ENCODE measurements around the gene PDIA6.
"Not testable (repeated sequence)": the region's sequence is repeated elsewhere in the genome, so short reads cannot be mapped to it uniquely, and the experiment has no call there.

Gene PDIA6

GRCh38 chr2:10811517-10811916 lies 1.1 kb downstream of the PDIA6 start:
- H3K27me3 ChIP-seq (ENCODE audit: insufficient read depth, low read depth), result no peaks in the 10 kb centered on the region
- H3K4me2 ChIP-seq, result peak overlapping the region; percentile 94
- no peak overlapping the region for H3K4me3 ChIP-seq (IDR thresholded peaks at IDR 0.05; ENCODE audit: insufficient read depth, low read depth, low read length)
- H3K9ac ChIP-seq, result peak overlapping the region; percentile 98
- H2AFZ ChIP-seq (ENCODE audit: low read depth), result no peak overlapping the region
- peaks cover 60% of the 10 kb centered on the region for H3K79me2 ChIP-seq (ENCODE audit: insufficient read depth, low read depth)
- H3K4me1 ChIP-seq (ENCODE audit: low read depth, poor library complexity, severe bottlenecking), result peaks cover 40% of the 10 kb centered on the region
- H3K36me3 ChIP-seq (ENCODE audit: insufficient read depth), result peaks cover 4% of the 10 kb centered on the region; the same call in 1 of the 2 replicates
- peak overlapping the region; percentile 81 for H3K27ac ChIP-seq
- TF ChIP-seq CTCF (conservative IDR thresholded peaks at IDR 0.05; ENCODE audit: low read depth, low read length), result no peak
- H4K20me1 ChIP-seq (ENCODE audit: insufficient read depth), result peaks cover 32% of the 10 kb centered on the region

GRCh38 chr2:10810202-10811161 lies 2.1 kb downstream of the PDIA6 start:
- Histone ChIP-seq H2AFZ (ENCODE audit: low read depth) (no peak overlapping the region), H3K27me3 (ENCODE audit: insufficient read depth, low read depth) (no peaks in the 10 kb centered on the region), H4K20me1 (ENCODE audit: insufficient read depth) (peaks cover 32% of the 10 kb centered on the region), H3K4me1 (ENCODE audit: low read depth, poor library complexity, severe bottlenecking) (peaks cover 40% of the 10 kb centered on the region), H3K4me3 (IDR thresholded peaks at IDR 0.05; ENCODE audit: insufficient read depth, low read depth, low read length) (no peak overlapping the region), H3K9ac (peak overlapping the region; percentile 98; the same call in 1 of the 2 replicates), H3K36me3 (ENCODE audit: insufficient read depth) (peaks cover 4% of the 10 kb centered on the region; the same call in 1 of the 2 replicates), H3K79me2 (ENCODE audit: insufficient read depth, low read depth) (peaks cover 68% of the 10 kb centered on the region), H3K27ac (peak overlapping the region; percentile 81), H3K4me2 (peak overlapping the region; percentile 94)
- TF ChIP-seq CTCF (conservative IDR thresholded peaks at IDR 0.05; ENCODE audit: low read depth, low read length), result no peak

DNA sequence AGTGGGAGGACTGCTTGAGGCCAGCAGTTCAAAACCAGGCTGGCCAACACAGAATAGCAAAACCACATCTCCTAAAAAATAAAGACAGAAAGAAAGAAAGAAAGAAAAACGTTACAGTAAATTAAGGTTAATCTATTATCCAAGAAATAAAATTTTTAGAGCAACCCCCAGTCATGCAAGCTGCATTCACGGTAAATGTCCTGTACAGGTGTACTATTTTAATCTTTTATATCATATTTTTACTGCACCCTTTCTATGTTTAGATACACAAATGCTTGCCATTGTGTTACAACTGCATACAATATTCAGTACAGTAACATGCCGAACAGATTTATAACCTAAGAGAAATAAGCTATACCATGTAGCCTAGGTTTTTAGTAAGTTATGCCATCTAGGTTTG lies 6.0 kb downstream of the PDIA6 start:
- Histone ChIP-seq H3K27ac (no peak overlapping the region), H3K27me3 (ENCODE audit: insufficient read depth, low read depth) (no peaks in the 10 kb centered on the region), H3K36me3 (ENCODE audit: insufficient read depth) (peaks cover 10% of the 10 kb centered on the region; the same call in 1 of the 2 replicates), H3K4me2 (no peak overlapping the region), H3K4me3 (IDR thresholded peaks at IDR 0.05; ENCODE audit: insufficient read depth, low read depth, low read length) (no peak overlapping the region), H2AFZ (ENCODE audit: low read depth) (no peak overlapping the region), H4K20me1 (ENCODE audit: insufficient read depth) (peaks cover 54% of the 10 kb centered on the region), H3K4me1 (ENCODE audit: low read depth, poor library complexity, severe bottlenecking) (peaks cover 50% of the 10 kb centered on the region), H3K79me2 (ENCODE audit: insufficient read depth, low read depth) (peaks cover 87% of the 10 kb centered on the region), H3K9ac (no peak overlapping the region)
- no peak for TF ChIP-seq CTCF (conservative IDR thresholded peaks at IDR 0.05; ENCODE audit: low read depth, low read length)

DNA sequence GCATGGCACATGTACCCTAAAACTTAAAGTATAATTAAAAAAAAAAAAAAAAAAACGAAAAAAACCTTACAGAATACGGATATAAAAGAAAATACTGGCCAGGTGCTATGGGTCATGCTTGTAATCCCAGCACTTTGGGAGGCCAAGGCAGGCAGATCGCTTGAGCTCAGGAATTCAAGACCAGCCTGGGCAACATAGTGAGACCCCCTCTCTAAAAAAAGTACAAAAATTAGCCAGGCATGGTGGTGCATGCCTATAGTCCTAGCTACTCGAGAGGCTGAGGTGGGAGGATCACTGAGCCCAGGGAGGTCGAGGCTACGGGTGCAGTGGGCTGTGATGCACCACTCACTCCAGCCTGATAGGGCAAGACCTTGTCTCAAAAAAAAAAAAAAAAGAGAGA lies 6.6 kb downstream of the PDIA6 start:
- peaks cover 87% of the 10 kb centered on the region for H3K79me2 ChIP-seq (ENCODE audit: insufficient read depth, low read depth)
- not testable (repeated sequence) for H3K9ac ChIP-seq; H3K27ac ChIP-seq; H3K4me2 ChIP-seq; H3K27me3 ChIP-seq (ENCODE audit: insufficient read depth, low read depth); H3K4me3 ChIP-seq (IDR thresholded peaks at IDR 0.05; ENCODE audit: insufficient read depth, low read depth, low read length); H2AFZ ChIP-seq (ENCODE audit: low read depth)
- peaks cover 59% of the 10 kb centered on the region for H4K20me1 ChIP-seq (ENCODE audit: insufficient read depth)
- peaks cover 52% of the 10 kb centered on the region for H3K4me1 ChIP-seq (ENCODE audit: low read depth, poor library complexity, severe bottlenecking)
- peaks cover 15% of the 10 kb centered on the region; the same call in 1 of the 2 replicates for H3K36me3 ChIP-seq (ENCODE audit: insufficient read depth)

- TF ChIP-seq CTCF (conservative IDR thresholded peaks at IDR 0.05; ENCODE audit: low read depth, low read length), result no peak
- peaks cover 60% of the 10 kb centered on the region for H4K20me1 ChIP-seq (ENCODE audit: insufficient read depth)
- H3K4me3 ChIP-seq (IDR thresholded peaks at IDR 0.05; ENCODE audit: insufficient read depth, low read depth, low read length), result no peak overlapping the region
- H3K36me3 ChIP-seq (ENCODE audit: insufficient read depth), result peaks cover 12% of the 10 kb centered on the region; the same call in 1 of the 2 replicates
- H3K27me3 ChIP-seq (ENCODE audit: insufficient read depth, low read depth), result no peaks in the 10 kb centered on the region
- H3K9ac ChIP-seq, result no peak overlapping the region
- no peak overlapping the region for H2AFZ ChIP-seq (ENCODE audit: low read depth)
- H3K27ac ChIP-seq, result no peak overlapping the region
- no peak overlapping the region for H3K4me2 ChIP-seq
- peaks cover 25% of the 10 kb centered on the region for H3K4me1 ChIP-seq (ENCODE audit: low read depth, poor library complexity, severe bottlenecking)
- H3K79me2 ChIP-seq (ENCODE audit: insufficient read depth, low read depth), result peaks cover 87% of the 10 kb centered on the region
Measured at GRCh38 chr2:10802657-10803056, 9.9 kb downstream of the PDIA6 start.
